ENCODE data around the gene CD200.

- TF ChIP-seq, protein P1, sequence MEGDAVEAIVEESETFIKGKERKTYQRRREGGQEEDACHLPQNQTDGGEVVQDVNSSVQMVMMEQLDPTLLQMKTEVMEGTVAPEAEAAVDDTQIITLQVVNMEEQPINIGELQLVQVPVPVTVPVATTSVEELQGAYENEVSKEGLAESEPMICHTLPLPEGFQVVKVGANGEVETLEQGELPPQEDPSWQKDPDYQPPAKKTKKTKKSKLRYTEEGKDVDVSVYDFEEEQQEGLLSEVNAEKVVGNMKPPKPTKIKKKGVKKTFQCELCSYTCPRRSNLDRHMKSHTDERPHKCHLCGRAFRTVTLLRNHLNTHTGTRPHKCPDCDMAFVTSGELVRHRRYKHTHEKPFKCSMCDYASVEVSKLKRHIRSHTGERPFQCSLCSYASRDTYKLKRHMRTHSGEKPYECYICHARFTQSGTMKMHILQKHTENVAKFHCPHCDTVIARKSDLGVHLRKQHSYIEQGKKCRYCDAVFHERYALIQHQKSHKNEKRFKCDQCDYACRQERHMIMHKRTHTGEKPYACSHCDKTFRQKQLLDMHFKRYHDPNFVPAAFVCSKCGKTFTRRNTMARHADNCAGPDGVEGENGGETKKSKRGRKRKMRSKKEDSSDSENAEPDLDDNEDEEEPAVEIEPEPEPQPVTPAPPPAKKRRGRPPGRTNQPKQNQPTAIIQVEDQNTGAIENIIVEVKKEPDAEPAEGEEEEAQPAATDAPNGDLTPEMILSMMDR (IDR thresholded peaks at IDR 0.05) = no peak
- TF ChIP-seq TEAD4 (CRISPR knock-in tag; IDR thresholded peaks at IDR 0.05) (no peak), MXD4 (CRISPR knock-in tag; IDR thresholded peaks at IDR 0.05; ENCODE audit: borderline replicate concordance) (no peak), USF2 (CRISPR knock-in tag; IDR thresholded peaks at IDR 0.05) (no peak), NFE2L1 (CRISPR knock-in tag; IDR thresholded peaks at IDR 0.05) (no peak), JUN (CRISPR knock-in tag; IDR thresholded peaks at IDR 0.05) (no peak), NR2C2 (CRISPR knock-in tag; IDR thresholded peaks at IDR 0.05) (no peak), CBFB (CRISPR knock-in tag; IDR thresholded peaks at IDR 0.05; ENCODE audit: low read depth) (no peak), ESRRA (CRISPR knock-in tag; IDR thresholded peaks at IDR 0.05; ENCODE audit: borderline replicate concordance) (no peak)
- TF ChIP-seq, protein P2, sequence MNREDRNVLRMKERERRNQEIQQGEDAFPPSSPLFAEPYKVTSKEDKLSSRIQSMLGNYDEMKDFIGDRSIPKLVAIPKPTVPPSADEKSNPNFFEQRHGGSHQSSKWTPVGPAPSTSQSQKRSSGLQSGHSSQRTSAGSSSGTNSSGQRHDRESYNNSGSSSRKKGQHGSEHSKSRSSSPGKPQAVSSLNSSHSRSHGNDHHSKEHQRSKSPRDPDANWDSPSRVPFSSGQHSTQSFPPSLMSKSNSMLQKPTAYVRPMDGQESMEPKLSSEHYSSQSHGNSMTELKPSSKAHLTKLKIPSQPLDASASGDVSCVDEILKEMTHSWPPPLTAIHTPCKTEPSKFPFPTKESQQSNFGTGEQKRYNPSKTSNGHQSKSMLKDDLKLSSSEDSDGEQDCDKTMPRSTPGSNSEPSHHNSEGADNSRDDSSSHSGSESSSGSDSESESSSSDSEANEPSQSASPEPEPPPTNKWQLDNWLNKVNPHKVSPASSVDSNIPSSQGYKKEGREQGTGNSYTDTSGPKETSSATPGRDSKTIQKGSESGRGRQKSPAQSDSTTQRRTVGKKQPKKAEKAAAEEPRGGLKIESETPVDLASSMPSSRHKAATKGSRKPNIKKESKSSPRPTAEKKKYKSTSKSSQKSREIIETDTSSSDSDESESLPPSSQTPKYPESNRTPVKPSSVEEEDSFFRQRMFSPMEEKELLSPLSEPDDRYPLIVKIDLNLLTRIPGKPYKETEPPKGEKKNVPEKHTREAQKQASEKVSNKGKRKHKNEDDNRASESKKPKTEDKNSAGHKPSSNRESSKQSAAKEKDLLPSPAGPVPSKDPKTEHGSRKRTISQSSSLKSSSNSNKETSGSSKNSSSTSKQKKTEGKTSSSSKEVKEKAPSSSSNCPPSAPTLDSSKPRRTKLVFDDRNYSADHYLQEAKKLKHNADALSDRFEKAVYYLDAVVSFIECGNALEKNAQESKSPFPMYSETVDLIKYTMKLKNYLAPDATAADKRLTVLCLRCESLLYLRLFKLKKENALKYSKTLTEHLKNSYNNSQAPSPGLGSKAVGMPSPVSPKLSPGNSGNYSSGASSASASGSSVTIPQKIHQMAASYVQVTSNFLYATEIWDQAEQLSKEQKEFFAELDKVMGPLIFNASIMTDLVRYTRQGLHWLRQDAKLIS (CRISPR knock-in tag; IDR thresholded peaks at IDR 0.05; ENCODE audit: borderline replicate concordance) = no peak
- TF ChIP-seq, protein P3, sequence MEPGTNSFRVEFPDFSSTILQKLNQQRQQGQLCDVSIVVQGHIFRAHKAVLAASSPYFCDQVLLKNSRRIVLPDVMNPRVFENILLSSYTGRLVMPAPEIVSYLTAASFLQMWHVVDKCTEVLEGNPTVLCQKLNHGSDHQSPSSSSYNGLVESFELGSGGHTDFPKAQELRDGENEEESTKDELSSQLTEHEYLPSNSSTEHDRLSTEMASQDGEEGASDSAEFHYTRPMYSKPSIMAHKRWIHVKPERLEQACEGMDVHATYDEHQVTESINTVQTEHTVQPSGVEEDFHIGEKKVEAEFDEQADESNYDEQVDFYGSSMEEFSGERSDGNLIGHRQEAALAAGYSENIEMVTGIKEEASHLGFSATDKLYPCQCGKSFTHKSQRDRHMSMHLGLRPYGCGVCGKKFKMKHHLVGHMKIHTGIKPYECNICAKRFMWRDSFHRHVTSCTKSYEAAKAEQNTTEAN (CRISPR knock-in tag; IDR thresholded peaks at IDR 0.05) = no peak
- TF ChIP-seq, protein P4, sequence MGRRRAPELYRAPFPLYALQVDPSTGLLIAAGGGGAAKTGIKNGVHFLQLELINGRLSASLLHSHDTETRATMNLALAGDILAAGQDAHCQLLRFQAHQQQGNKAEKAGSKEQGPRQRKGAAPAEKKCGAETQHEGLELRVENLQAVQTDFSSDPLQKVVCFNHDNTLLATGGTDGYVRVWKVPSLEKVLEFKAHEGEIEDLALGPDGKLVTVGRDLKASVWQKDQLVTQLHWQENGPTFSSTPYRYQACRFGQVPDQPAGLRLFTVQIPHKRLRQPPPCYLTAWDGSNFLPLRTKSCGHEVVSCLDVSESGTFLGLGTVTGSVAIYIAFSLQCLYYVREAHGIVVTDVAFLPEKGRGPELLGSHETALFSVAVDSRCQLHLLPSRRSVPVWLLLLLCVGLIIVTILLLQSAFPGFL (CRISPR knock-in tag; IDR thresholded peaks at IDR 0.05; ENCODE audit: borderline replicate concordance) = no peak
Observed at GRCh38 chr3:112407888-112408702, 75.1 kb downstream of the CD200 start.

Data from WTC11 (cell line).